Lower leg skin (tissue), 3 donors: ENCODE results near the gene CCDC33.

Source experiments
- CTCF ChIP-seq, 3 donors: fragments of 450-650 bp; IDR thresholded peaks; one replicate each; pipeline ENCODE4 v1.5.1; 2016; ENCODE audit warnings: antibody characterized with exemption in 3 of 3, mild to moderate bottlenecking in 3 of 3, moderate library complexity in 2 of 3
- POLR2A ChIP-seq, 2 donors: fragments of 450-650 bp; IDR thresholded peaks; one replicate each; pipeline ENCODE4 v1.6.1; 2016 to 2017; ENCODE audit warnings: antibody characterized with exemption in 2 of 2, mild to moderate bottlenecking in 1 of 2, moderate library complexity in 1 of 2

DNA sequence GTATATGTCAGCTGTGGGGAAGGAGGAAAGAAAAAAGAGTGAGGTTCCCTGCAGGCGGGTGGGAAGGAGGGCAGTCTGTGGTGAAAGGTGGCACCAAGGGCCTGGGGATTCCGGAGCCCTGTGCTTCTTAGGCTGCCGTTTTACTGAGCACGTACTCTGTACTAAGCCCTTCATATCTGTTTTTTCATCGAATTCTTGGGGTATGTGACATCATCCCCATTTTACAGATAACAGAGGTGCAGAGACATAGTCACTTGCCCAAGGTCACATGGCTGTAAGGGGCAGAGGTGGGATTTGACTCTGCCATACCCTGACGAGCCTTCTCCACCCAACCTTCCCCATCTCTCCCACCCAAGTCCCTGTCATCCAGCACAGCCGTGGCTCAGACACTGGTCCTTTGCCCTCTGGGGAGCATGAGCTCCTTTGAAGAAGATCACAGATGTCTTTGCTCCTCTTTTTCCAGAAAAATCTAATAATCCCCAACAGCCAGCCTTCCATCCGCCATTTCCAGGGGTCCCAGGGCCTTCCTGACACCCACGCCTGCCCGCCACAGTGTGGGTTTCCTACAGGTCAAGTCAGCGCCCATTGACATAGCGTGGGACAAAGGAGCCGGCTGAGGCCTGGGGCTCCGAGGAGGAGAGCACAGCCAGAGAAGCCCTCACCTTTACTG is 107.1 kb downstream of the CCDC33 start:
- TF ChIP-seq CTCF (IDR thresholded peaks at IDR 0.05), result no peak
- TF ChIP-seq POLR2A (IDR thresholded peaks at IDR 0.05), result no peak
